ENCODE data around the gene RCC2.

- no peak for TF ChIP-seq TCF12 (IDR thresholded peaks at IDR 0.05; ENCODE audit: low read depth)
- no peak for TF ChIP-seq REST (IDR thresholded peaks at IDR 0.05; ENCODE audit: low read depth)
- no peak for TF ChIP-seq TAF1 (IDR thresholded peaks at IDR 0.05; ENCODE audit: low read depth)
These were observed 37.6 kb downstream of the RCC2 start for GRCh38 chr1:17401841-17402240.

Data from Ishikawa (cell line).